Mammary epithelial cell (primary cell): ENCODE measurements around the gene MAN2B2.

Source experiments
- EZH2 ChIP-seq: IDR thresholded peaks from 2 replicates; pipeline ENCODE4 v1.6.1; 2012; ENCODE audit warnings: low read length, inconsistent platforms, borderline replicate concordance
- TF ChIP-seq, protein P1 (sequence below), 2 donors: IDR thresholded peaks in 1 of 2; conservative IDR thresholded peaks in 1 of 2; 2 replicates each; pipeline ENCODE4 v1.5.1; 2011 to 2012; ENCODE audit warnings: inconsistent platforms in 2 of 2, low read length in 2 of 2, mild to moderate bottlenecking in 2 of 2, control low read depth in 1 of 2, low read depth in 1 of 2; ENCODE audit not compliant: insufficient read depth in 1 of 2; ENCODE audit errors: extremely low read depth in 1 of 2

DNA sequence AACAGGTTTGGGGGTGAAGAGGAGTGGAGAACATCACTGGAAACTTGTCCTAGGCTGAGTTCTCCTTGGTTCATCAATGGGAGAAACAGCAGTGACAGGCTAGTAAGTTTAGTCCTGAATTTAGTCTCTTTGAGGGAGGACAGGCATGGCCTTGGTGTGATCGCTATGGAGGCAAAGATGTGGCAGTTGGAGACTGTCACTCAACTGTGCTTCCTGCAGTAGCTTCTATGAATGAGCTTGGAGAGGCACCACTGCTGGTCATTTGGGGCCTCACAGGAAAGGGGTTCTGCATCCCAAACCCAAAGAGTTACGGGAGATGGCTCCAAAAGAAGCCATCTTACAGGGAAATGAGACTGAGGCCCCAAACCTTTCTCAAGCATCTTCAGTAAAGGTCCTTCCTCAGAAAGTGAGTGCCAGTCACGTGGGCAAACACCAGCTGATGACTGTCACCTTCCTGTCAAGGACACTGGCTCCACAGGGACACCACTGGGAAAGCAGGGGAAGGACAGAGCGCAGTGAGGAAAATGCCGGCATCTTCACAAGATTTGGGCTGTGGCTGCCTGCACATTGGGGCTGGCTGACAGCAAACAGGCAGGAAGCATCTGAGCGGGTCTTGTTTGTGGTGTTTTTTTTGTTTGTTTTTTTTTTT is 72.7 kb downstream of the MAN2B2 start:
- TF ChIP-seq, protein P1, sequence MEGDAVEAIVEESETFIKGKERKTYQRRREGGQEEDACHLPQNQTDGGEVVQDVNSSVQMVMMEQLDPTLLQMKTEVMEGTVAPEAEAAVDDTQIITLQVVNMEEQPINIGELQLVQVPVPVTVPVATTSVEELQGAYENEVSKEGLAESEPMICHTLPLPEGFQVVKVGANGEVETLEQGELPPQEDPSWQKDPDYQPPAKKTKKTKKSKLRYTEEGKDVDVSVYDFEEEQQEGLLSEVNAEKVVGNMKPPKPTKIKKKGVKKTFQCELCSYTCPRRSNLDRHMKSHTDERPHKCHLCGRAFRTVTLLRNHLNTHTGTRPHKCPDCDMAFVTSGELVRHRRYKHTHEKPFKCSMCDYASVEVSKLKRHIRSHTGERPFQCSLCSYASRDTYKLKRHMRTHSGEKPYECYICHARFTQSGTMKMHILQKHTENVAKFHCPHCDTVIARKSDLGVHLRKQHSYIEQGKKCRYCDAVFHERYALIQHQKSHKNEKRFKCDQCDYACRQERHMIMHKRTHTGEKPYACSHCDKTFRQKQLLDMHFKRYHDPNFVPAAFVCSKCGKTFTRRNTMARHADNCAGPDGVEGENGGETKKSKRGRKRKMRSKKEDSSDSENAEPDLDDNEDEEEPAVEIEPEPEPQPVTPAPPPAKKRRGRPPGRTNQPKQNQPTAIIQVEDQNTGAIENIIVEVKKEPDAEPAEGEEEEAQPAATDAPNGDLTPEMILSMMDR (conservative IDR thresholded peaks at IDR 0.05 in 1 of 2, IDR thresholded peaks at IDR 0.05 in 1 of 2; ENCODE audit: extremely low read depth in 1 of 2, insufficient read depth in 1 of 2, low read depth in 1 of 2, low read length in 2 of 2) = no peak
- no peak for TF ChIP-seq EZH2
